HL-60 (cell line): Measurements from ENCODE around the gene GIT2.

Source experiments
- POLR2AphosphoS5 ChIP-seq: IDR thresholded peaks from 2 replicates; pipeline ENCODE4 v1.6.1; 2012; ENCODE audit warnings: low read depth
- TF ChIP-seq, protein P1 (sequence below): IDR thresholded peaks from one replicate; pipeline ENCODE4 v1.5.1; 2011; ENCODE audit warnings: low read length, control low read depth, inconsistent platforms; ENCODE audit not compliant: insufficient read depth

GRCh38 chr12:109947521-109947920 is 48.6 kb downstream of the GIT2 start:
- TF ChIP-seq, protein P1, sequence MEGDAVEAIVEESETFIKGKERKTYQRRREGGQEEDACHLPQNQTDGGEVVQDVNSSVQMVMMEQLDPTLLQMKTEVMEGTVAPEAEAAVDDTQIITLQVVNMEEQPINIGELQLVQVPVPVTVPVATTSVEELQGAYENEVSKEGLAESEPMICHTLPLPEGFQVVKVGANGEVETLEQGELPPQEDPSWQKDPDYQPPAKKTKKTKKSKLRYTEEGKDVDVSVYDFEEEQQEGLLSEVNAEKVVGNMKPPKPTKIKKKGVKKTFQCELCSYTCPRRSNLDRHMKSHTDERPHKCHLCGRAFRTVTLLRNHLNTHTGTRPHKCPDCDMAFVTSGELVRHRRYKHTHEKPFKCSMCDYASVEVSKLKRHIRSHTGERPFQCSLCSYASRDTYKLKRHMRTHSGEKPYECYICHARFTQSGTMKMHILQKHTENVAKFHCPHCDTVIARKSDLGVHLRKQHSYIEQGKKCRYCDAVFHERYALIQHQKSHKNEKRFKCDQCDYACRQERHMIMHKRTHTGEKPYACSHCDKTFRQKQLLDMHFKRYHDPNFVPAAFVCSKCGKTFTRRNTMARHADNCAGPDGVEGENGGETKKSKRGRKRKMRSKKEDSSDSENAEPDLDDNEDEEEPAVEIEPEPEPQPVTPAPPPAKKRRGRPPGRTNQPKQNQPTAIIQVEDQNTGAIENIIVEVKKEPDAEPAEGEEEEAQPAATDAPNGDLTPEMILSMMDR = no peak
- no peak for TF ChIP-seq POLR2AphosphoS5
